GM18508 (cell line): ENCODE data around the gene MLPH.

Experiments
- ATAC-seq: cut with Tn5 transposase; IDR thresholded peaks from one replicate; pipeline ENCODE4 v1.9.1; 2021; ENCODE audit warnings: moderate number of reproducible peaks; ENCODE audit not compliant: insufficient read depth, unreplicated experiment

Gene MLPH

DNA sequence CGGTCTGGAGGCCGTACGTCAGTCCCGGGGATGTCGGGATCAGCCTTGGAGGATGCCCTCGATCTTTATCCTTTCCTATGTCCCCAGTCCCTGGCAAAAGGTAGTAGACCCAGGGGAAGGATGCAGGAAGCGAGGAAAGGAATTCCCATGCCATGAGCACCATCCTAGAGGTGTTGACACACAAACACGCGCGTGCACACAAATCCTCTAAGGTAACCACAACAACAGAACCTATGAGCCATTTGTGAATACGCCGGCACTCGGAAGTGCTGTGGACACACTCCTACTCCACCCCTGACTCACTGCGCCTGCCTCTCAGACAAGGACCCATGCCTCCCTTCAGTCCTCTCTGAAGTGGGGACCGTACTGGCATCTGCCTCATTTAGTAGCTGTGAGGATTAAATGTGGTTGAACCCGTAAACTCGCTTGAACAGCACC, 11.3 kb upstream of the MLPH start:
- ATAC-seq, result no peak

DNA sequence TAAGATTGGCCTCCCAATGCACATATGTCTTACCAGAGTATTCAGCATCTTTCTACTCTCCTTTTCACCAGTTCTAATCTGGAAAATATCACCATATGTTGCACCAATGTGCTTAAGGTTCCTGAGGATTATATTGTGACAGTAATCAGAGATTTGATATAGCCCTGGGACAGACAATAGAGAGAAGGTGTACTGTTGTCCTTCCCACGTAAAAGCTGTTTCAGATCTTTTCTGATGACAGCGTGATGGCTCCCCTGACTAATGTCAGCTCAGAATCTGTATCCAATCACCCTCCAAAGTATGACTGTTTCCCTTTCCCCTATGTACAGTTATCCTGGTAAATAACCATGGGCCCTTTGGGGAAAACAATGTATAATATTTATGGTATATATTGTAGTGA, 9.0 kb upstream of the MLPH start:
- no peak for ATAC-seq

DNA sequence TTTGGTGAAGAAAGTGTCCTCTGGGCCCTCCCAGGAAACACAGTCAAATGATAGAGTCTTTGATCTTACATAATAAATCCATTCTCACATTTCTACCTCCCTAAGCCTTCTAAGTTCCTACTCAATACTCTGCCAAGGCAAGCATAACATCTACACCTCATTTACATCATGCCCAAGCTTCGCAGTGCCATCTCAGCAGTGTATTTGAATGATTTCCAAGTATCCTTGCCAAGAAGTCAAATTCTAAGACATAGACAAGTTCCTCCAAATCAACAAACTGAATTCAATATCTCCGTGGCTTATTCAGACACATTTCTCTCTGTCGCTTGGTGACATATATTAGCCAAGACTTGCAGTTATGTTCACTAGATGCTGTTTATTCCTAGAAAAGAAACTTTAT, 8.1 kb upstream of the MLPH start:
- no peak for ATAC-seq

GRCh38 chr2:237479747-237480146, 7.3 kb upstream of the MLPH start:
- ATAC-seq, result no peak

DNA sequence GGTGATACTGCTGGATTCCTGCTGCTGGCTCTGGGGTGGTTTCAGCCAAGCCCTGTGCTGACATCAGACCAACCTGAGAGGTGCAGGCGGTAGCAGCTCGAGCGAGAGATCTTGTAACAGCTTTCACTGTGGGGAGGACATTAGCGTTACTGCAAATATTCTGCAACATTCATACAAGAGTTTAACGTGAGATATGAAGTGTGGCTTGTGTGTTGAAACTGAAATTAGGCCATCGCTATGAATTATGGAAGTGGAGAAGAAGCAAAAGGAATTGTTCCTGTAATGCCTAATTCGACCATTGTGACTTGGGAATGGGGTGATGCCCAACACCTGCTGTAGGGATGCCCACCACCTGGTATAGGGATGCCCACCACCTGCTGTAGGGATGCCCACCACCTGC, 6.5 kb upstream of the MLPH start:
- no peak for ATAC-seq

DNA sequence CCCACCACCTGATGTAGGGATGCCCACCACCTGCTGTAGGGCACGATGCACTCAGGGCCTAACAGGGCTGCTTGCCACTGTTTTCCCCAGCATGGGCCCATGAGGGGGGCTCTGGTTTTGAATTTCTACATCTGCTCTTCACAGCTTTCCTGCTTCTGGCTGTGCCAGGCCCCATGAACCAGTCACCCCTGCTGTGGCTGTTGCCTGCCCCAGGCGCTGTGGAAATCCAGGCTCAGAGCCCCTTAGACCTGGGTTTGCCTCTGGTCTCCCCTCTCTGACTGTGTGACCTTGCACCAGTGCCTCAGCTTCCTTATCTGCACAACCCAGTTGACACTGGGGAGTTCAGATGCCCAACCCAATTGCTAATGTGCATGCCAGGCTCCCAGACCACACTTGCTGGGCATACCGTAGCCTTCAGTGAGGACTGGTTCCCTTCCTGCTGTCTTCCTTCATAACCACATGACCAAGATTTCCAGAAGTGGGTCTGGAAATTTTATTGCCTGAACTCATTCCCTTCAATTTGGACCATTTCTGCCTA, 6.0 kb upstream of the MLPH start:
- no peak for ATAC-seq

DNA sequence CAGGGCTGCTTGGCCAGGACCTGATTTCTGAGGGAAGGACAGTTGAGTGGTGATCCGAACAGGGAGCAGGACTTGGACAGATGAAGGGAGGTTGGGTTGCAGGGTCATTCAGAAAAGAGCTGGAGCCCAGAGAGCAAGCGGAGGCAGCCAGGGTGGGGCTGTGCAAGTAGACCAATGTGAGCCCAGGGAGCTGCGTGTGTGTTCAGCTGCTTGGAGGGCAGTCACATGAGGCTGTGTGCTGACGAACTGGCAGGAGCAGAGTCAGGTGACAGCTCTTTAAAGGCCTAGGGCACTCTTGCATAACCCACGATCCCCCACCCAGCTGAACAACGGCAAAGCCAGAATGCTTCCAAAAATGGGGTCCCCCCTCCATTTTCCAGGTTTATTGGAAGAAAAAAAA, 4.6 kb upstream of the MLPH start:
- no peak for ATAC-seq

GRCh38 chr2:237483018-237483731, 3.9 kb upstream of the MLPH start:
- ATAC-seq, result no peak

- no peak for ATAC-seq
Observed at GRCh38 chr2:237485304-237485703, 1.7 kb upstream of the MLPH start.

DNA sequence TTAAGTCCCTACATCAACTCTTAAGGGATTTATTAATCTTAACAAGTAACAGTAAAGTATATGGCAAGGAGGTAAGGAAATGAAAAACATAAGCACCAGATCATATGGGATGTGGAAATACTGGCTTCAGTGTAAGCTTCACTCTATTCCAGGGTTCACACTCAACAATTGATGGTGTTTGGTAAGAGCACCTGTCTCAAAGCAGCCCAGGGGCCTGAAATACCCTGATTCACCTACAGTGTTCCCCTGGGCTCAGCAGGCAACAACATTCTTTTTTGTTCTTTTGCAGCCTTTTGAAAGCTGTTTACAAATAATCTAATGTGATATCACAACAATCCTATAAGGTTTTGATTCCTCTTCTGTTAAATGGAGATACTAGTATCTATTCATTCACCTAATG, 1.2 kb upstream of the MLPH start:
- ATAC-seq, result no peak

DNA sequence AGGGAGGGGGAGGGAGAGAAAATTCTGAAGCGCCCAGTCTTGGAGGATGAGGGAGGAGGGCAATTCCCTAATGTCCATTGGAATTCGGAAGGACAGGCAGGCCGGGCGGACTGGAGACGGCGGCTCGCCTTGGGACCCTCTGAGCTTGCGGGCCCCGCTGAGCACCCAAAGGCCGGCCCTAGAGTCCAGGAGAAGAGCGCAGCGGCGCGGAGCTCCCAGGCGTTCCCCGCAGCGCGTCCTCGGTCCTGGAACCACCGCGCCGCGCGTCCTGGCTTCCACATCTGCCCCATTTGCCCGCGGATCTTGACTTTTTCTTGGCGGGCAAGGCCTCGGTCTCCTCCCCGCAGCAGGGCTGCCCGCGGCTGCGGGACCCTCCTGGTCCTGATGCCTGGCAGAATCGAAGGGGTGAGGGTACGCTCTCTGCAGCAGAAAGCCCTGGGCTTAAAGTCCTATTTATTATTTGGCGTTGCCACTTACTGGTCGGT, 675 bp upstream of the MLPH start:
- ATAC-seq, result no peak

GRCh38 chr2:237487496-237487895, 445 bp downstream of the MLPH start:
- no peak for ATAC-seq

- ATAC-seq, result no peak
Observed at GRCh38 chr2:237488295-237488694, 1.2 kb downstream of the MLPH start.

DNA sequence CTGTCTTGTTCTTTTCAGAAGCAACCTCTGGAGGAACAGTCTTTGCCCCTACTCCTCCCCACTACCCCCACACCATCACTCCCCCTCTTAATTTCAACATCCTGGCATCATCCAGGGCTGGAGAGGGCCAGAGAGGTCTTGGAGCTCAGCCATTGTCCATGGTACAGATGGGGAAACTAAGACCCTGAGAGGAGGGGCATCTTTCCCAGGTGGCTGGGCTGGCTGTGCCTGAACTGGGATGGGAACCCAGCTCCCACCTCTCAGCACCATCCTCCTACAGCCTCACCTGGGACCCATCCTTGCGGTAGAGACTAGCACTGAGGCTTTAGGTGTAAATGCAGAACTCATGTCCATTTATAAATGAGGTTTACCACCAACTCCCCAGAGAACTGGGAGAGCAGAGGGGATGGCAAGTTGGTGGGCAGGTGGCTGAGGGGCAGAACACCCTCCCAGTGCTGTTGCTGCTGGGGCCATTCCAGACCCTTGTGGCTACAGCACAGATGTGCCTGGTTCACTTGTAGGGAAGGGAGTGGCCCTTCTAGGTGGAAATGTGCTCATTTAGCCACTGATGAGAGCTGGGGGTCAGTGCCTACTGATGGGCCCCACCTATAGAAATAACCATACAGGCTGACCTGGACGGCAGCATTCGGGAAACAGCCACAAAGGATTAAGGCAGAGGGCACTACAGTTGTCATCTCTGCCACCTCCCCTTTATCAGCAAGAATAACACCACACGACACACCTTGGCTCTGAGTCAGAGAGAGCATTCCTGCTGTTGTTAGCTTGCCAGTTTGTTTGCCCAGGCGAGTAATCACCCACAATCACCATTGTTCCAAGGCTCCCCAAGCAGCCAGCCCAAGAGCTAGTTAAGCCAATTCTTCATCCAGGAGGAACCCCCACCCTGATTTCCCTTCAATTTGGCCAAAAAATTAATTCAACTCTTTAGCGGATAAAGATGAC, 2.1 kb downstream of the MLPH start:
- ATAC-seq, result no peak

- ATAC-seq, result no peak
Observed at GRCh38 chr2:237490009-237490711, 3.1 kb downstream of the MLPH start.

DNA sequence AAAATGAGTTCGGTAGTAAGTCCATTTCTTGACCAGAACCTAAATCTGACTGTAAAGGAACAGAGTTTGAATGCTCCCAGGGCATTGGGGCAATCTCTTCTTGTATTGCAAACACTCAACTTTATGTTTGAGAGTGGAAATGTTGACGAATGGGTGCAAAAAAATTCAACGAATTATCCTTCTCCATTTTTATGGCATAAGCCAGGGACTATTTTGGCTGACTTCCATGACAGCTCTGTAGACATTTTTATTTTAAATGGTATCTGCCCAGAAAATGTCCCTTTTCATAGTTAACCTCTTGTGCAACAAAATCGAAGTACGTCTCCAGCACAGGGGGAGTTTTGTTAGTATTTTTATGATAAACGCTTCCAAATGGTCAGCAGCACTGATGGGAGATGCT, 3.7 kb downstream of the MLPH start:
- ATAC-seq, result no peak

DNA sequence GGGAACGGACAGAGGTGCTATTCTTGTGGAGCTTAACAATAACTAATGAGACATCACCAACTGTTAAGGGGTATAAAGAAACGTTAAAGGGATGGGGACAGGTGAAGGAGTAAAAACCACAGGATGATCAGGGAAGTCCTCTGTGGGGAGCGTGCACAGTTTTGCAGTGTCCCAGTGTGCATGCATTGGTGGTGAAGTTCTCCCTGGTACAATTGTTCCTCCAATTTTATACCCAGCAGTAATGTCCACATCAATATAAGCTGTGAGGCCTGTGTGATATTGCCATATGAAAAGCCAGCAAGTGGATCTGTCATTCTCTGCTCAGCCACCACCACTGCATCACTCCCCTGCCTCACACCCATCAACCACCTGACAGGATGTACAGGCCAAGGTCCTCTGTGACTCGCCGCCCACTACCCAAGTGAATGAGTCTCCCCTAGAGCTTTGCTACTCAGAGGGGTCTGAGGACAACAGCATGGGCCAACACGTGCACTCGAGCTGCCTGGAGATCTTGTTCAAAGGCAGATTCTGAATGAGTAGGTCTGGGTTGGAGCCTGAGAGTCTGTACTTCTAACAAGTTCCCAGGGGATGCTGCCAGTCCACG, 4.6 kb downstream of the MLPH start:
- ATAC-seq, result no peak

- no peak for ATAC-seq
Observed at GRCh38 chr2:237492137-237492890, 5.3 kb downstream of the MLPH start.

DNA sequence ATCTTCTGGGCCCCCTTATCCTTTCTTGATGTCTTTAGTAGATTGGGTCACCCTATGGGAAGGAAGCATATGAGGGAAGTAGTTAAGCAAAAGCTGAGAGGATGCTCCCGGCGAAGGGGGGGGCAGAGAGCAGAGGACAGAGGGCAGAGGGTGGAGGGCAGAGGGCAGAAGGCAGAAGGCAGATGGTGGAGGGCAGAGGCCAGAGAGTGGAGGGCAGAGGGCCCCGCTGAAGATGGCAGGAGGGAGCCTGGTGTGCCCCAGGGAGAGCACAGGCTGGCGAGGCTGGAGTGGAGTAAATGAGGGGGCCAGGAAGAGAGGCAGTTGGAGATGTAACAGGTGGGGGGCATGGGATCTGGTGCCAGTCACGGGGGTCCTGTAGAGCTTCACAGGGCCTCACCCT, 7.0 kb downstream of the MLPH start:
- no peak for ATAC-seq
